Motor neuron (in vitro differentiated cells): Measurements from ENCODE around the gene STAT1. TPM values are rescaled to one million over a fixed set of nuclear protein-coding genes. Genes with fewer than 3 reads are reported as not detected.

Experiments
- ATAC-seq, 8 experiments: fragments of 200-7000 bp; cut with Tn5 transposase; replicated peaks in 6 of 8; 2 replicates each; pipeline ENCODE4 v1.8.0; 2021; ENCODE audit warnings: mild to moderate bottlenecking in 8 of 8, moderate library complexity in 8 of 8
- H3K27ac ChIP-seq, 2 donors: fragments of 250-450 bp; sonication (Bioruptor Pico); 2 replicates each; pipeline ENCODE4 v1.9.0; 2021; ENCODE audit warnings: antibody characterized with exemption in 2 of 2, mild to moderate bottlenecking in 2 of 2, moderate library complexity in 1 of 2
- H3K4me1 ChIP-seq, 2 donors: fragments of 250-450 bp; sonication (Bioruptor Pico); replicated peaks in 1 of 2; 2 replicates each; pipeline ENCODE4 v1.6.1; 2021; ENCODE audit warnings: antibody characterized with exemption in 2 of 2, mild to moderate bottlenecking in 2 of 2, moderate library complexity in 1 of 2
- H3K4me3 ChIP-seq, 5 donors: fragments of 250-450 bp; sonication (Bioruptor Pico); 2 replicates each; pipeline ENCODE4 v1.9.0; 2021; ENCODE audit warnings: antibody characterized with exemption in 5 of 5, mild to moderate bottlenecking in 5 of 5, moderate library complexity in 4 of 5
- WGBS, 10 experiments: fragments of 450-650 bp; shearing (Covaris generic); methylation state at CpG; one replicate each; pipeline ENCODE4 v1.0.0; 2022; 5-methylcytosine and 5-hydroxymethylcytosine counted together
- in situ Hi-C, 9 experiments: fragments of 400-800 bp; cut with MboI; loops; one replicate each; pipeline ENCODE4 v1.15.0; 2021; ENCODE audit warnings: low sequenced_read_pairs in 9 of 9, low pct_unique_long_range_greater_than_20kb in 2 of 9; ENCODE audit not compliant: unreplicated experiment in 9 of 9
- total RNA-seq, 8 experiments: library from RNA; unstranded; fragments of 300-600 nt; gene quantifications; 2 replicates each; pipeline versions ENCODE4 v1.2.3 to v1.2.4, GENCODE V29; 2022

Gene STAT1
- total RNA-seq, 8 experiments from 2014 or later, result 14.8 to 126 (median 39.0) TPM

DNA sequence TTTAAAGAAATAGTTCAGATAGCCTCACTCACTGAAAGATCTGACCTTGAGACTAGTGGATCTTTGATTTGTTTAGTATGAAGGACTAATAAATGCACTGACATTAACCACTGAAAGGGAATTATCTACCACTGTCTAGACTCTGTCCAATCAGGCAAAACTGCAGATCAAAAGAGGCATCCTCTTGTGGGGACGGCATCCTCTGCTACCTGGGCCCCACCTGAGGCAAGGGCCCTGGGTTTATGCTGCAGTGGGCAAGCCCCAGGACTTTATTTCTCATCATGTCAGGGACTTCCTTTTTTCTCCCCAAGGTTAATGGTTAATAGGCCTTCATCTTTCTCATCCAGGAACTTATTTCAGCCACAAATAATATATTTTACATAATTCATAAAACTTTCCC lies 32.2 kb downstream of the STAT1 start:
- no peak overlapping the region for H3K4me3 ChIP-seq
- H3K4me1 ChIP-seq, result no peaks in the 10 kb centered on the region
- H3K27ac ChIP-seq, result no peak overlapping the region
- WGBS, 10 experiments, result 71 to 100% (median 83%) methylated on average over 1 of the region's 1 CpG; no CpG with 5 or more reads in 4 of the 10 experiments
- in situ Hi-C loops, result no loop called here
- no peak for ATAC-seq

DNA sequence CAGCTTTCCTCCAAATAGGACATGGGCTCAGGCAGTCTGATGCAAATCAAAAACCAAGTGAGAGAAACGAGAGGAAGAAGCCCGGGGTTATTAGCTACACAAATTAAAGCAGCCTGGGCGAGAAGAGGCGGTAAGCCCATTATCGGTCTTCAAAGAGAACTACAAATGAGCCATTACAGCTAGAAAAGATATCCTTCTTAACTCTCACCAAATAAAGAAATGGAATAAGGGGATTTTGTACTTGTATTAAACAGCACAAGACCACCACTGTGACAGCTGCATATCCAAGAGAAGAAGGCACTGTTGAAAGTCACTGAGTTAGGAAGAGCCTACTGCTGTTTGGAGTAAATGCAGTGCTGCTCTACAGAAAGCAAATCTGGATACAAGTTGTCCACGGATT lies 32.6 kb downstream of the STAT1 start:
- ATAC-seq, result no peak
- in situ Hi-C loops, result no loop called here
- Histone ChIP-seq H3K4me3 (no peak overlapping the region), H3K4me1 (no peaks in the 10 kb centered on the region), H3K27ac (no peak overlapping the region)
- WGBS, 10 experiments, result 60 to 100% (median 80%) methylated on average over 1 to 6 of the region's 6 CpGs; no CpG with 5 or more reads in 1 of the 10 experiments

DNA sequence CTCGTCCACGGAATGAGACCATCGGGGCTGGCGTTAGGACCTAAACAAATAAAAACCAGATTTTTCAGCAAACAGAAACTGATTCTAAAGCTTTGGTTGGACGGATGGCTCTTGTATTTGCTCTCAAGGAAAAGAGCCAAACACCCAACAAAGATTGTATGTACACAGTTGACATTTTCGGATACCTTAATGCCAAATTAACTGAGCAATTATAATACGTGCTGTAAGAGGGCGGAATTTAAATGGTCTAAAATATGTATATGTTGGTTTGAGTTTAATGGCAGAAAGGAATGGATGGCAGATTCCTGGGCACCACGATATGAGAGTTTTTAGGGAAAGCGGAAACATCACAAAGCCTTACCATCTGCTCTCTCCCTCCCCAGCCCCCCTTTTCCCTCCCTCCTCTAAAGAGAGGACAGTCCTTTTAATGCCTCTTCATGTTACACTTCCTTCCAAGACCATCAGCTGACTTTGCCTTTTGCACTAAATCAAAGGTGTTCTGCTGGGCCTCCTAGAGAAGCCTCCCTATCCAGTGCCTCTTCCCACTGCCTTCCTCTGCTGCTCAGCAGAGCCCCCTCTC lies 33.3 kb downstream of the STAT1 start:
- in situ Hi-C loops, result no loop called here
- no peak for ATAC-seq
- no peaks in the 10 kb centered on the region for H3K4me1 ChIP-seq
- H3K27ac ChIP-seq, result no peak overlapping the region
- no peak overlapping the region for H3K4me3 ChIP-seq
- 81 to 97% (median 88%) methylated on average over 3 to 10 of the region's 10 CpGs; no CpG with 5 or more reads in 2 of the 10 experiments for WGBS, 10 experiments

- in situ Hi-C loops, result no loop called here
- no peak overlapping the region for H3K4me3 ChIP-seq
- H3K4me1 ChIP-seq, result no peaks in the 10 kb centered on the region
- ATAC-seq, result peak in 4 of 8 experiments; percentile 27 to 92 (median 56)
- 80 to 100% (median 92%) methylated on average over 1 to 9 of the region's 14 CpGs; no CpG with 5 or more reads in 1 of the 10 experiments for WGBS, 10 experiments
- no peak overlapping the region for H3K27ac ChIP-seq
Measured at GRCh38 chr2:190979906-190980629, 33.9 kb downstream of the STAT1 start.

- Histone ChIP-seq H3K27ac (no peak overlapping the region), H3K4me1 (no peaks in the 10 kb centered on the region), H3K4me3 (no peak overlapping the region)
- 69 to 95% (median 83%) methylated on average over 1 to 15 of the region's 17 CpGs for WGBS, 10 experiments
- in situ Hi-C loops, result no loop called here
- ATAC-seq, result no peak
Measured at GRCh38 chr2:190978389-190979053, 35.5 kb downstream of the STAT1 start.

DNA sequence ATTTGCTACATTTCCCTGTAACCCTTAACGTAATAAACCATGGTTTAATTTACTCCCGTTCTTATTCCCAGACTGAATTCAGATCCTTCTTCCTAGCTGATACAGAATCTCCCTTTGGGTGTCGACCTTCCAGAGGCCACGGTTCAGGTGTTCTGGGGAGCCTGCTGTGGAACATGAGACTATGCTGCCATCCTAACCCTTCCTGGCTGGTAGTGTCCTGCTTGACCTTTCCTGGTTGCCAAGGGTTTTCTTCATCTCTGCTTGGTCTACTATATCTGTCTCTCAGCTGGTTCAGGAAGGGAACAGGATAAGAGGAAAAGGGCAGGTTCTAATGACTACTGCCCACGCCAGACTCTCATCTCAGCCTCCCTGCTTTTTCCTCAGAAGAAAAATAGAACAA lies 36.5 kb downstream of the STAT1 start:
- 71 to 100% (median 95%) methylated on average over 3 to 5 of the region's 5 CpGs; no CpG with 5 or more reads in 1 of the 10 experiments for WGBS, 10 experiments
- Histone ChIP-seq H3K4me1 (no peaks in the 10 kb centered on the region), H3K27ac (no peak overlapping the region), H3K4me3 (no peak overlapping the region)
- in situ Hi-C loops, result no loop called here
- ATAC-seq, result no peak

- in situ Hi-C loops, result no loop called here
- Histone ChIP-seq H3K4me3 (no peak overlapping the region), H3K27ac (no peak overlapping the region), H3K4me1 (no peaks in the 10 kb centered on the region)
- WGBS, 10 experiments, result 80 to 100% (median 88%) methylated on average over 1 to 2 of the region's 2 CpGs; no CpG with 5 or more reads in 1 of the 10 experiments
- no peak for ATAC-seq
Measured at GRCh38 chr2:190976521-190976920, 37.5 kb downstream of the STAT1 start.

- no peak overlapping the region for H3K27ac ChIP-seq
Measured at GRCh38 chr2:190974629-190975361, 39.2 kb downstream of the STAT1 start.

GRCh38 chr2:190973726-190974628 lies 40.0 kb downstream of the STAT1 start:
- in situ Hi-C loops, result loop anchor here in 1 of 9 experiments (25.0 kb wide), 1 partner anchor 187 kb away; no protein-coding TSS in a partner anchor
- Histone ChIP-seq H3K27ac (no peak overlapping the region), H3K4me3 (no peak overlapping the region), H3K4me1 (no peaks in the 10 kb centered on the region)
- WGBS, 10 experiments, result 70 to 100% (median 92%) methylated on average over 1 to 11 of the region's 11 CpGs
- peak in 3 of 8 experiments; percentile 39 to 52 (median 48) for ATAC-seq

More at GRCh38 chr2:190974629-190975361, 39.2 kb downstream of the STAT1 start:
- H3K4me1 ChIP-seq, result no peaks in the 10 kb centered on the region
- no peak overlapping the region for H3K4me3 ChIP-seq
- 60 to 100% (median 89%) methylated on average over 1 to 11 of the region's 12 CpGs; no CpG with 5 or more reads in 1 of the 10 experiments for WGBS, 10 experiments
- ATAC-seq, result peak in 3 of 8 experiments; percentile 20 to 43 (median 26)
- in situ Hi-C loops, result loop anchor here in 1 of 9 experiments (25.0 kb wide), 1 partner anchor 187 kb away; no protein-coding TSS in a partner anchor

DNA sequence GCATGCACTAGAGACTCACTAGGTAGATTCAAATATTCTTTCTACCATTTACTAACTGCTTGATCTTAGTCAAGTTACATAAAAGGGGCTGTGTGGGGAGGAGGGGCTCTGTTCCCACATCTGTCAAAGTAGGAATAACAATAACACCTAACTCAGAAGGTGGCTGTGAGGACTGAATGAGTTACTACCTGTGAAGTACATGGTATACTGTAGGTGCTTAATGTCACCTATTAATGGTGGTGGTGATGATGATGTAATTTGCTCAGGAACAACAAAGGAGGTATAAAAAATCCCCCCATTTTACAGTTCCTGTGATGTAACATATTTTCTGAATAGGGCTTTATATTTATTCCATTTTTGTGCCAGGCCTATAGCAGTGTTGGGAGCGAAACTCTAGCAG lies 40.7 kb downstream of the STAT1 start:
- 86 to 100% (median 100%) methylated on average over 1 of the region's 1 CpG; no CpG with 5 or more reads in 3 of the 10 experiments for WGBS, 10 experiments
- H3K27ac ChIP-seq, result no peak overlapping the region
- no peaks in the 10 kb centered on the region for H3K4me1 ChIP-seq
- H3K4me3 ChIP-seq, result no peak overlapping the region
- in situ Hi-C loops, result loop anchor here in 1 of 9 experiments (25.0 kb wide), 1 partner anchor 186 kb away; no protein-coding TSS in a partner anchor
- no peak for ATAC-seq

GRCh38 chr2:190972846-190973245 lies 41.1 kb downstream of the STAT1 start:
- in situ Hi-C loops, result loop anchor here in 1 of 9 experiments (25.0 kb wide), 1 partner anchor 186 kb away; no protein-coding TSS in a partner anchor
- no peak overlapping the region for H3K4me3 ChIP-seq
- H3K4me1 ChIP-seq, result no peaks in the 10 kb centered on the region
- 20 to 100% (median 60%) methylated on average over 1 to 3 of the region's 3 CpGs; no CpG with 5 or more reads in 3 of the 10 experiments for WGBS, 10 experiments
- no peak overlapping the region for H3K27ac ChIP-seq
- ATAC-seq, result no peak

- in situ Hi-C loops, result loop anchor here in 1 of 9 experiments (25.0 kb wide), 1 partner anchor 185 kb away; no protein-coding TSS in a partner anchor
- no peaks in the 10 kb centered on the region for H3K4me1 ChIP-seq
- no peak overlapping the region for H3K4me3 ChIP-seq
- 80 to 100% (median 100%) methylated on average over 1 to 2 of the region's 2 CpGs; no CpG with 5 or more reads in 2 of the 10 experiments for WGBS, 10 experiments
- no peak for ATAC-seq
- no peak overlapping the region for H3K27ac ChIP-seq
Measured at GRCh38 chr2:190972213-190972612, 41.8 kb downstream of the STAT1 start.
